ENCODE measurements around the gene SSBP2.

- TF ChIP-seq REST (IDR thresholded peaks at IDR 0.05; ENCODE audit: low read depth) (no peak), YY1 (IDR thresholded peaks at IDR 0.05; ENCODE audit: low read depth) (no peak)
Observed at GRCh38 chr5:81786991-81787390, 36.1 kb upstream of the SSBP2 start.

Data from Ishikawa (cell line).